ENCODE results near the gene KIF18A.

DNA sequence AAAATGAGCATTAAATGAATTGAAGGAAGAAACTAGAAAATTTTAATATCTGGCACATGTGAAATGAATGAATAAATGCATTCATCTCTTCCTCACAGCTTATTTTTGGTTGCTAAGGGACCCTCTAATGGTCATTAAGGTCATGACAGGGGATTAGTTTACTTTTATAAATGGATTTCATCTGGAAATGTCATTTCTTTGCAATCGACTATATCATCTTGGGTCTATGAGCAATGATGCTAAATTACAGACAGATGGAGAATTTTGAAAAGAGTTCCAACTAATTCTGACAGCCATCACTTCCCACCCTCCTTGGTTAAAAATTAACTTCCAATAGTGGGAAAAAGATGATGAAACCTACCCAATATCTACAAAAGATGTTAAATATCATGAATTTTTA, 98.0 kb downstream of the KIF18A start:
- TF ChIP-seq, protein P1, sequence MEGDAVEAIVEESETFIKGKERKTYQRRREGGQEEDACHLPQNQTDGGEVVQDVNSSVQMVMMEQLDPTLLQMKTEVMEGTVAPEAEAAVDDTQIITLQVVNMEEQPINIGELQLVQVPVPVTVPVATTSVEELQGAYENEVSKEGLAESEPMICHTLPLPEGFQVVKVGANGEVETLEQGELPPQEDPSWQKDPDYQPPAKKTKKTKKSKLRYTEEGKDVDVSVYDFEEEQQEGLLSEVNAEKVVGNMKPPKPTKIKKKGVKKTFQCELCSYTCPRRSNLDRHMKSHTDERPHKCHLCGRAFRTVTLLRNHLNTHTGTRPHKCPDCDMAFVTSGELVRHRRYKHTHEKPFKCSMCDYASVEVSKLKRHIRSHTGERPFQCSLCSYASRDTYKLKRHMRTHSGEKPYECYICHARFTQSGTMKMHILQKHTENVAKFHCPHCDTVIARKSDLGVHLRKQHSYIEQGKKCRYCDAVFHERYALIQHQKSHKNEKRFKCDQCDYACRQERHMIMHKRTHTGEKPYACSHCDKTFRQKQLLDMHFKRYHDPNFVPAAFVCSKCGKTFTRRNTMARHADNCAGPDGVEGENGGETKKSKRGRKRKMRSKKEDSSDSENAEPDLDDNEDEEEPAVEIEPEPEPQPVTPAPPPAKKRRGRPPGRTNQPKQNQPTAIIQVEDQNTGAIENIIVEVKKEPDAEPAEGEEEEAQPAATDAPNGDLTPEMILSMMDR (IDR thresholded peaks at IDR 0.05; ENCODE audit: insufficient read depth, low read length), result no peak
- no peak for TF ChIP-seq GABPA (IDR thresholded peaks at IDR 0.05; ENCODE audit: low read depth)
